K562 (cell line): ENCODE results near the gene KRTAP5-6.

Source experiments
- JUN ChIP-seq, 2 experiments: sonication (generic) in 1 of 2; formaldehyde crosslinking in 1 of 2; IDR thresholded peaks; 2 replicates each; pipeline versions ENCODE4 v1.6.1 to v1.8.0; 2012 to 2022; ENCODE audit warnings: borderline replicate concordance in 2 of 2, mild to moderate bottlenecking in 2 of 2, improper control_type of control experiment in 1 of 2, low read depth in 1 of 2, low read length in 1 of 2, missing genetic modification reagents in 1 of 2
- JUNB ChIP-seq: fragments of 450-650 bp; formaldehyde crosslinking; conservative IDR thresholded peaks from 2 replicates; pipeline ENCODE4 v1.4.0; 2020; ENCODE audit warnings: mild to moderate bottlenecking
- PPARD ChIP-seq: fragments of 250-450 bp; sonication (Bioruptor Pico); IDR thresholded peaks from 2 replicates; pipeline ENCODE4 v1.8.0; 2022; ENCODE audit warnings: inconsistent platforms, mild to moderate bottlenecking, moderate library complexity
- SAP30 ChIP-seq: fragments of 200-600 bp; sonication (generic); IDR thresholded peaks from 2 replicates; pipeline ENCODE4 v1.6.1; 2012; ENCODE audit warnings: borderline replicate concordance, low read depth, mild to moderate bottlenecking, moderate library complexity, low read length, control low read depth, inconsistent platforms; ENCODE audit not compliant: insufficient read depth, poor library complexity, severe bottlenecking
- TSHZ1 ChIP-seq: fragments of 250-450 bp; sonication (Bioruptor Pico); IDR thresholded peaks from 2 replicates; pipeline ENCODE4 v1.4.0; 2020; ENCODE audit warnings: mild to moderate bottlenecking, moderate library complexity
- U2AF2 ChIP-seq: fragments of 200-400 bp; formaldehyde crosslinking; optimal IDR thresholded peaks from 2 replicates; pipeline ENCODE3; 2017; ENCODE audit warnings: low read depth, mild to moderate bottlenecking, low read length
- ZBTB33 ChIP-seq: sonication (generic); formaldehyde crosslinking; IDR thresholded peaks from 2 replicates; pipeline ENCODE4 v1.8.1; 2023; ENCODE audit warnings: mild to moderate bottlenecking, missing genetic modification reagents
- ZFPM2 ChIP-seq: fragments of 250-450 bp; sonication (Bioruptor Pico); IDR thresholded peaks from 2 replicates; pipeline ENCODE4 v1.5.1; 2022; ENCODE audit warnings: mild to moderate bottlenecking
- ZSCAN32 ChIP-seq: fragments of 450-650 bp; formaldehyde crosslinking; IDR thresholded peaks from 2 replicates; pipeline ENCODE4 v1.4.0; 2020; ENCODE audit warnings: mild to moderate bottlenecking, moderate library complexity
- TF ChIP-seq, protein P1 (sequence below), 3 experiments: IDR thresholded peaks in 2 of 3; conservative IDR thresholded peaks in 1 of 3; 2 replicates each; pipeline ENCODE4 v1.5.1; 2011 to 2012; ENCODE audit warnings: low read length in 3 of 3, mild to moderate bottlenecking in 3 of 3, control low read depth in 2 of 3, improper control_type of control experiment in 1 of 3, inconsistent platforms in 1 of 3, low read depth in 1 of 3, mixed read lengths in 1 of 3, moderate library complexity in 1 of 3; ENCODE audit not compliant: insufficient read depth in 2 of 3
- TF ChIP-seq, protein P2 (sequence below): fragments of 450-650 bp; IDR thresholded peaks from 2 replicates; pipeline ENCODE4 v1.6.1; 2016; ENCODE audit warnings: low read depth

DNA sequence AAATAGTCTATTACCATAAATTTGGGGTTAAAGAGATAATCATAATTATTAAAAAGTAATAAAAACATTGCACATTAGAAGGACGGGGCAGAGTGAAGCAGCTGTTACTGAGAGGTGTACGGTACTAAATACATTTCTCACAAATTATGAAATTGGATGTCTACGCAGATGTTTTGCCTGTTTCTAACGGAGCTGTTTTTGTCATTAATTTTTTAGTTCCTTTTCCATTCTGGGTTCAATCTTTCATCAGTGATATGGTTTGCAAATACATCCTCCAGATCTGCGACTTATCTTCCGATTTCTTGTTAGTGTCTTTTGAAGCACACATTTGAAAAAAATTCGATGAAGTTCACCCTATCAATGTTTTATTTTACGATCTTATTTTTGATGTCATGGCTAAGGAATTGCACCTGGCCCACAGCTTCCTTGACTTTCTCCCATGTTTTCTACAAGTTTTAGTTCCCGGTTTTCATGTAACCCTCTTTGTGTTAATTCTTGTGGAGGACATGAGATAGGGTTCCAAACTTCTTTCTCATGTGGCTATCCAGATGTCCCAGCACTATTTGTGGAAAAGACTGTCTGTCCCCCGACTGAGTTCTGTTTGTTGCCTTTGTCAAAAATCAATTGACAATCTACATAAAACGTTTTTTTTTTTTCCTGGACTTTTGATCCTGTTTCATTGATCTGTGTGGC, 21.3 kb upstream of the KRTAP5-6 start:
- TF ChIP-seq, protein P1, sequence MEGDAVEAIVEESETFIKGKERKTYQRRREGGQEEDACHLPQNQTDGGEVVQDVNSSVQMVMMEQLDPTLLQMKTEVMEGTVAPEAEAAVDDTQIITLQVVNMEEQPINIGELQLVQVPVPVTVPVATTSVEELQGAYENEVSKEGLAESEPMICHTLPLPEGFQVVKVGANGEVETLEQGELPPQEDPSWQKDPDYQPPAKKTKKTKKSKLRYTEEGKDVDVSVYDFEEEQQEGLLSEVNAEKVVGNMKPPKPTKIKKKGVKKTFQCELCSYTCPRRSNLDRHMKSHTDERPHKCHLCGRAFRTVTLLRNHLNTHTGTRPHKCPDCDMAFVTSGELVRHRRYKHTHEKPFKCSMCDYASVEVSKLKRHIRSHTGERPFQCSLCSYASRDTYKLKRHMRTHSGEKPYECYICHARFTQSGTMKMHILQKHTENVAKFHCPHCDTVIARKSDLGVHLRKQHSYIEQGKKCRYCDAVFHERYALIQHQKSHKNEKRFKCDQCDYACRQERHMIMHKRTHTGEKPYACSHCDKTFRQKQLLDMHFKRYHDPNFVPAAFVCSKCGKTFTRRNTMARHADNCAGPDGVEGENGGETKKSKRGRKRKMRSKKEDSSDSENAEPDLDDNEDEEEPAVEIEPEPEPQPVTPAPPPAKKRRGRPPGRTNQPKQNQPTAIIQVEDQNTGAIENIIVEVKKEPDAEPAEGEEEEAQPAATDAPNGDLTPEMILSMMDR (IDR thresholded peaks at IDR 0.05 in 2 of 3, conservative IDR thresholded peaks at IDR 0.05 in 1 of 3; ENCODE audit: insufficient read depth in 2 of 3, low read depth in 1 of 3, low read length in 3 of 3), result no peak
- no peak for TF ChIP-seq TSHZ1 (CRISPR knock-in tag)
- TF ChIP-seq ZSCAN32, result no peak
- no peak for TF ChIP-seq SAP30
- no peak for TF ChIP-seq JUNB (CRISPR knock-in tag)
- TF ChIP-seq ZFPM2 (CRISPR knock-in tag), result no peak
- TF ChIP-seq, protein P2, sequence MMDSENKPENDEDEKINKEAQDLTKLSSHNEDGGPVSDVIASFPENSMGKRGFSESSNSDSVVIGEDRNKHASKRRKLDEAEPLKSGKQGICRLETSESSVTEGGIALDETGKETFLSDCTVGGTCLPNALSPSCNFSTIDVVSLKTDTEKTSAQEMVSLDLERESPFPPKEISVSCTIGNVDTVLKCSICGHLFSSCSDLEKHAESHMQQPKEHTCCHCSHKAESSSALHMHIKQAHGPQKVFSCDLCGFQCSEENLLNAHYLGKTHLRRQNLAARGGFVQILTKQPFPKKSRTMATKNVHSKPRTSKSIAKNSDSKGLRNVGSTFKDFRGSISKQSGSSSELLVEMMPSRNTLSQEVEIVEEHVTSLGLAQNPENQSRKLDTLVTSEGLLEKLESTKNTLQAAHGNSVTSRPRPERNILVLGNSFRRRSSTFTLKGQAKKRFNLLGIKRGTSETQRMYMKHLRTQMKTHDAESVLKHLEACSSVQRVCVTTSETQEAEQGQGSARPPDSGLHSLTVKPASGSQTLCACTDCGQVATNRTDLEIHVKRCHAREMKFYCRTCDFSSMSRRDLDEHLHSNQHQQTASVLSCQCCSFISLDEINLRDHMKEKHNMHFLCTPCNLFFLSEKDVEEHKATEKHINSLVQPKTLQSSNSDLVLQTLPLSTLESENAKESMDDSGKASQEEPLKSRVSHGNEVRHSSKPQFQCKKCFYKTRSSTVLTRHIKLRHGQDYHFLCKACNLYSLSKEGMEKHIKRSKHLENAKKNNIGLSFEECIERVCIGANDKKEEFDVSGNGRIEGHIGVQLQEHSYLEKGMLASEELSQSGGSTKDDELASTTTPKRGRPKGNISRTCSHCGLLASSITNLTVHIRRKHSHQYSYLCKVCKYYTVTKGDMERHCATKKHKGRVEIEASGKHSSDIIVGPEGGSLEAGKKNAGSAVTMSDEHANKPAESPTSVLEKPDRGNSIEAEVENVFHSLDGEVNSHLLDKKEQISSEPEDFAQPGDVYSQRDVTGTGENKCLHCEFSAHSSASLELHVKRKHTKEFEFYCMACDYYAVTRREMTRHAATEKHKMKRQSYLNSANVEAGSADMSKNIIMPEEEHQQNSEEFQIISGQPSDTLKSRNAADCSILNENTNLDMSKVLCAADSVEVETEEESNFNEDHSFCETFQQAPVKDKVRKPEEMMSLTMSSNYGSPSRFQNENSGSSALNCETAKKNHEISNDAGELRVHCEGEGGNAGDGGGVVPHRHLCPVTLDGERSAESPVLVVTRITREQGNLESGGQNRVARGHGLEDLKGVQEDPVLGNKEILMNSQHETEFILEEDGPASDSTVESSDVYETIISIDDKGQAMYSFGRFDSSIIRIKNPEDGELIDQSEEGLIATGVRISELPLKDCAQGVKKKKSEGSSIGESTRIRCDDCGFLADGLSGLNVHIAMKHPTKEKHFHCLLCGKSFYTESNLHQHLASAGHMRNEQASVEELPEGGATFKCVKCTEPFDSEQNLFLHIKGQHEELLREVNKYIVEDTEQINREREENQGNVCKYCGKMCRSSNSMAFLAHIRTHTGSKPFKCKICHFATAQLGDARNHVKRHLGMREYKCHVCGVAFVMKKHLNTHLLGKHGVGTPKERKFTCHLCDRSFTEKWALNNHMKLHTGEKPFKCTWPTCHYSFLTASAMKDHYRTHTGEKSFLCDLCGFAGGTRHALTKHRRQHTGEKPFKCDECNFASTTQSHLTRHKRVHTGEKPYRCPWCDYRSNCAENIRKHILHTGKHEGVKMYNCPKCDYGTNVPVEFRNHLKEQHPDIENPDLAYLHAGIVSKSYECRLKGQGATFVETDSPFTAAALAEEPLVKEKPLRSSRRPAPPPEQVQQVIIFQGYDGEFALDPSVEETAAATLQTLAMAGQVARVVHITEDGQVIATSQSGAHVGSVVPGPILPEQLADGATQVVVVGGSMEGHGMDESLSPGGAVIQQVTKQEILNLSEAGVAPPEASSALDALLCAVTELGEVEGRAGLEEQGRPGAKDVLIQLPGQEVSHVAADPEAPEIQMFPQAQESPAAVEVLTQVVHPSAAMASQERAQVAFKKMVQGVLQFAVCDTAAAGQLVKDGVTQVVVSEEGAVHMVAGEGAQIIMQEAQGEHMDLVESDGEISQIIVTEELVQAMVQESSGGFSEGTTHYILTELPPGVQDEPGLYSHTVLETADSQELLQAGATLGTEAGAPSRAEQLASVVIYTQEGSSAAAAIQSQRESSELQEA, result no peak
- no peak for TF ChIP-seq ZBTB33 (CRISPR knock-in tag)
- no peak for TF ChIP-seq PPARD
- TF ChIP-seq U2AF2, result no peak
- TF ChIP-seq JUN (IDR thresholded peaks at IDR 0.05; ENCODE audit: borderline replicate concordance, low read depth, low read length), result no peak
- TF ChIP-seq JUN (CRISPR knock-in tag; IDR thresholded peaks at IDR 0.05; ENCODE audit: borderline replicate concordance), result no peak
